ENCODE results near the gene SEMA3C. TPM values are rescaled to one million over a fixed set of nuclear protein-coding genes. Genes with fewer than 3 reads are reported as not detected.

The SEMA3C gene
- total RNA-seq, 1 experiment from 2014 or later: 232 TPM

DNA sequence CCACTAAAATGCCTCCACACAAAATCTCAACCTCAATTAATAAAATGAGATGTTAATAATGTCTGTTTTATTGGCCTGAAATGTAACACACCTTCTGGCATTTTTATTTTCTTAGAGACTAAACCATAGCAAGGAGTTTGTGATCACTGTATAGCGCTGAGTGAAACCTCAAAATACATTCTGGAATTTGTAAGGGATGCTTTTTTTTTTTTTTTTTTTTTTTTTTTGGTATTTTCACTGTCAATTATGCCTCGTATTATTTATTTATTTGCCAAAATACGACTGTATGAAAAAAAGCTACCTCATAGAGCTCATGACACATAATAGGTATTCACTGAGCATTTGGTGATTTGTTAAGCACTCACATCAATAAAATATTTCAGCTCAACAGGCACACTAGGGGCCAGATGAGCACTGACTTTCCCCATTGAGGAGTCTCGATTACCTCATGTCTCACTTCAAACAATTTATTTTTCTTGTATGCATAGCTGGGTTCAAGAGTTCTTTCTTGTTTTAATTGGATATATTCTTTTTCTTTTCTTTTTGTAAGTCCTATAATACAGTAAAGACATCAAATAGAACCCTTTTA, 36.5 kb downstream of the SEMA3C start:
- H3K27ac ChIP-seq (ENCODE audit: low read length): peak overlapping the region; percentile 92

DNA sequence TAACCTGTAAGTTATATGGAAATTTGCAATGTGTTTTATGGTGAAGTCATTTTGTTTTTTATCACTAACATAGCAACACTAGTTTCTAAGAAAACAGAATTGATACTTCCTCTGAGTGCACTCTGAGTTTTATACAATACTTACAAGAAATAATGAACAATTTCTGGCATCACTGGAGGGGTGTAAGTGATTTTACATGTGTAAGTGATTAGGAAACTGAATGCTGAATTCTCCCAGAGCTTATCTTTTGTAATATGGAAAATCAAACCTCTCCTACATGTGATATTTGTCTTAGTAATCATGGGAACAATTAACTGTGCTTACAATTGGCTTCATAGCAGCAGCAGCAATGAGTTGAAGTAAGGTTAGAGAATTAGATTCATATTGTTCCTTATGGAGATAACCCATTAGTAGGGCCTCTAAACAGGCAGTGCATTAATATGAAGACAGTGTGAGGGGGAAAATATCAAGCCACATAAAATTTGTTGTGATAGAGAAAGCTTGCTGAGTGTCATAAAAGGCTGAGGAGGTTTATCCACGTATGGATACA, 37.4 kb downstream of the SEMA3C start:
- ChIA-PET CTCF (interaction anchor here (0.7 kb wide), 1 partner anchor 80 kb away, joined by 3 read pairs; no protein-coding TSS in a partner anchor), POLR2A (interaction anchor here (0.6 kb wide), 1 partner anchor 13 kb away, joined by 6 read pairs; no protein-coding TSS in a partner anchor)
- H3K4me3 ChIP-seq (ENCODE audit: low read depth in 2 of 2, low read length in 2 of 2): no peak overlapping the region
- BruUV-seq (replicated peaks): no TSS peak
- H3K36me3 ChIP-seq (ENCODE audit: control insufficient read depth, insufficient read depth, low read length): peaks cover 5% of the 10 kb centered on the region
- DNase-seq (ENCODE audit: low read depth, low spot score): no peak
- TF ChIP-seq REST (IDR thresholded peaks at IDR 0.05; ENCODE audit: insufficient read depth in 1 of 2, low read depth in 2 of 2, low read length in 1 of 2): no peak
- intact Hi-C loops (cut with micrococcal nuclease; ENCODE audit: unreplicated experiment): no loop called here
- no peak for ATAC-seq
- H3K9me3 ChIP-seq (ENCODE audit: control insufficient read depth, insufficient read depth, low read depth, low read length): no peaks in the 10 kb centered on the region
- H3K27ac ChIP-seq (ENCODE audit: low read length): peak overlapping the region; percentile 92
- peaks cover 96% of the 10 kb centered on the region for H3K4me1 ChIP-seq (ENCODE audit: control insufficient read depth, insufficient read depth, low read length)
- no peaks in the 10 kb centered on the region for H3K27me3 ChIP-seq (ENCODE audit: control insufficient read depth, insufficient read depth, low read length)
- in situ Hi-C loops (cut with HindIII; ENCODE audit: low pct_unique_long_range_greater_than_20kb, low sequenced_read_pairs): no loop called here

More for the DNA sequence above, 36.5 kb downstream of the SEMA3C start:
- in situ Hi-C loops (cut with HindIII; ENCODE audit: low pct_unique_long_range_greater_than_20kb, low sequenced_read_pairs) (no loop called here), intact Hi-C loops (cut with micrococcal nuclease; ENCODE audit: unreplicated experiment) (no loop called here)
- no TSS peak for BruUV-seq (replicated peaks)
- DNase-seq (ENCODE audit: low read depth, low spot score) (no peak), ATAC-seq (no peak)
- no peaks in the 10 kb centered on the region for H3K9me3 ChIP-seq (ENCODE audit: control insufficient read depth, insufficient read depth, low read depth, low read length)
- H3K27me3 ChIP-seq (ENCODE audit: control insufficient read depth, insufficient read depth, low read length): no peaks in the 10 kb centered on the region
- peaks cover 94% of the 10 kb centered on the region for H3K4me1 ChIP-seq (ENCODE audit: control insufficient read depth, insufficient read depth, low read length)
- POLR2A ChIA-PET: interaction anchor here (0.7 kb wide), 1 partner anchor 30 kb away, joined by 19 read pairs; no protein-coding TSS in a partner anchor
- no peak overlapping the region for H3K4me3 ChIP-seq (ENCODE audit: low read depth in 2 of 2, low read length in 2 of 2)
- peaks cover 3% of the 10 kb centered on the region; the same call in 1 of the 2 replicates for H3K36me3 ChIP-seq (ENCODE audit: control insufficient read depth, insufficient read depth, low read length)
- TF ChIP-seq SIN3A (IDR thresholded peaks at IDR 0.05; ENCODE audit: borderline replicate concordance, insufficient read depth, low read depth, low read length) (no peak), TCF7L2 (IDR thresholded peaks at IDR 0.05; ENCODE audit: low read depth, low read length) (no peak), POLR2AphosphoS5 (IDR thresholded peaks at IDR 0.05; ENCODE audit: low read depth, low read length) (no peak), REST (IDR thresholded peaks at IDR 0.05; ENCODE audit: insufficient read depth in 1 of 2, low read depth in 2 of 2, low read length in 1 of 2) (no peak)
- TF ChIP-seq, protein P1, sequence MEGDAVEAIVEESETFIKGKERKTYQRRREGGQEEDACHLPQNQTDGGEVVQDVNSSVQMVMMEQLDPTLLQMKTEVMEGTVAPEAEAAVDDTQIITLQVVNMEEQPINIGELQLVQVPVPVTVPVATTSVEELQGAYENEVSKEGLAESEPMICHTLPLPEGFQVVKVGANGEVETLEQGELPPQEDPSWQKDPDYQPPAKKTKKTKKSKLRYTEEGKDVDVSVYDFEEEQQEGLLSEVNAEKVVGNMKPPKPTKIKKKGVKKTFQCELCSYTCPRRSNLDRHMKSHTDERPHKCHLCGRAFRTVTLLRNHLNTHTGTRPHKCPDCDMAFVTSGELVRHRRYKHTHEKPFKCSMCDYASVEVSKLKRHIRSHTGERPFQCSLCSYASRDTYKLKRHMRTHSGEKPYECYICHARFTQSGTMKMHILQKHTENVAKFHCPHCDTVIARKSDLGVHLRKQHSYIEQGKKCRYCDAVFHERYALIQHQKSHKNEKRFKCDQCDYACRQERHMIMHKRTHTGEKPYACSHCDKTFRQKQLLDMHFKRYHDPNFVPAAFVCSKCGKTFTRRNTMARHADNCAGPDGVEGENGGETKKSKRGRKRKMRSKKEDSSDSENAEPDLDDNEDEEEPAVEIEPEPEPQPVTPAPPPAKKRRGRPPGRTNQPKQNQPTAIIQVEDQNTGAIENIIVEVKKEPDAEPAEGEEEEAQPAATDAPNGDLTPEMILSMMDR (IDR thresholded peaks at IDR 0.05): no peak
- CTCF ChIA-PET: interaction anchor here (0.7 kb wide), 1 partner anchor 81 kb away, joined by 3 read pairs; no protein-coding TSS in a partner anchor

All from Panc1 (cell line).